ACC112 (cell line): ENCODE results near the gene KMT2E.

Source experiments
- H2AFZ ChIP-seq: fragments of 200-600 bp; sonication (generic); one replicate; pipeline ENCODE4 v1.6.0; 2017; ENCODE audit warnings: antibody characterized with exemption, low read length; ENCODE audit not compliant: unreplicated experiment
- H3K27ac ChIP-seq: fragments of 200-600 bp; sonication (generic); 2 replicates; pipeline ENCODE4 v1.5.1; 2014; ENCODE audit warnings: low read depth, mild to moderate bottlenecking, antibody characterized with exemption, low read length, moderate library complexity
- H3K27me3 ChIP-seq: fragments of 200-600 bp; sonication (generic); 2 replicates; pipeline ENCODE4 v1.6.1; 2014; ENCODE audit warnings: mild to moderate bottlenecking, antibody characterized with exemption, low read length, moderate library complexity, mixed read lengths; ENCODE audit not compliant: insufficient read depth
- H3K36me3 ChIP-seq: fragments of 200-600 bp; sonication (generic); 2 replicates; pipeline ENCODE4 v1.6.1; 2016; ENCODE audit warnings: mild to moderate bottlenecking, antibody characterized with exemption, low read length, moderate library complexity, mixed read lengths; ENCODE audit not compliant: insufficient read depth
- H3K4me1 ChIP-seq: fragments of 200-600 bp; sonication (generic); one replicate; pipeline ENCODE4 v1.6.1; 2016; ENCODE audit warnings: low read length, mixed read lengths; ENCODE audit not compliant: insufficient read depth, unreplicated experiment, control insufficient read depth
- H3K4me3 ChIP-seq: fragments of 200-600 bp; sonication (generic); 2 replicates; pipeline ENCODE4 v1.5.1; 2014; ENCODE audit warnings: mild to moderate bottlenecking, low read depth, low read length
- H3K79me2 ChIP-seq: fragments of 200-600 bp; sonication (generic); one replicate; pipeline ENCODE4 v1.6.0; 2016; ENCODE audit warnings: low read length; ENCODE audit not compliant: control insufficient read depth, unreplicated experiment, insufficient read depth

Gene KMT2E

GRCh38 chr7:105127179-105127578, 113.2 kb downstream of the KMT2E start:
- Histone ChIP-seq H2AFZ (no peak overlapping the region), H3K27ac (no peak overlapping the region), H3K4me1 (no peaks in the 10 kb centered on the region), H3K4me3 (no peak overlapping the region), H3K79me2 (no peaks in the 10 kb centered on the region), H3K27me3 (no peaks in the 10 kb centered on the region), H3K36me3 (peaks cover 3% of the 10 kb centered on the region; the same call in 1 of the 2 replicates)

- H3K27me3 ChIP-seq = no peaks in the 10 kb centered on the region
- no peak overlapping the region for H3K27ac ChIP-seq
- H3K79me2 ChIP-seq = no peaks in the 10 kb centered on the region
- H2AFZ ChIP-seq = no peak overlapping the region
- no peak overlapping the region for H3K4me3 ChIP-seq
- peaks cover 3% of the 10 kb centered on the region; the same call in 1 of the 2 replicates for H3K36me3 ChIP-seq
- no peaks in the 10 kb centered on the region for H3K4me1 ChIP-seq
Measured at GRCh38 chr7:105130048-105130447, 116.0 kb downstream of the KMT2E start.

GRCh38 chr7:105130580-105130979, 116.6 kb downstream of the KMT2E start:
- no peak overlapping the region for H3K27ac ChIP-seq
- peaks cover 3% of the 10 kb centered on the region; the same call in 1 of the 2 replicates for H3K36me3 ChIP-seq
- H3K27me3 ChIP-seq = no peaks in the 10 kb centered on the region
- no peaks in the 10 kb centered on the region for H3K79me2 ChIP-seq
- no peak overlapping the region for H3K4me3 ChIP-seq
- no peak overlapping the region for H2AFZ ChIP-seq
- no peaks in the 10 kb centered on the region for H3K4me1 ChIP-seq

- Histone ChIP-seq H3K36me3 (0 out of 2 replicates have a peak, but pooled peaks cover under 1% of the 10 kb centered on the region), H3K27ac (no peak overlapping the region), H3K4me1 (peaks cover 2% of the 10 kb centered on the region), H2AFZ (no peak overlapping the region), H3K4me3 (no peak overlapping the region), H3K79me2 (no peaks in the 10 kb centered on the region), H3K27me3 (no peaks in the 10 kb centered on the region)
Measured at GRCh38 chr7:105131033-105131656, 117.1 kb downstream of the KMT2E start.

- H3K27me3 ChIP-seq = no peaks in the 10 kb centered on the region
- H3K4me3 ChIP-seq = no peak overlapping the region
- no peak overlapping the region for H2AFZ ChIP-seq
- H3K79me2 ChIP-seq = no peaks in the 10 kb centered on the region
- no peaks in the 10 kb centered on the region for H3K36me3 ChIP-seq
- H3K4me1 ChIP-seq = peaks cover 10% of the 10 kb centered on the region
- no peak overlapping the region for H3K27ac ChIP-seq
Measured at GRCh38 chr7:105131890-105132289, 117.9 kb downstream of the KMT2E start.

- Histone ChIP-seq H3K79me2 (no peaks in the 10 kb centered on the region), H2AFZ (no peak overlapping the region), H3K4me1 (peaks cover 12% of the 10 kb centered on the region), H3K27ac (no peak overlapping the region), H3K27me3 (no peaks in the 10 kb centered on the region), H3K4me3 (no peak overlapping the region), H3K36me3 (no peaks in the 10 kb centered on the region)
Measured at GRCh38 chr7:105132335-105132734, 118.3 kb downstream of the KMT2E start.

- no peaks in the 10 kb centered on the region for H3K79me2 ChIP-seq
- H2AFZ ChIP-seq = no peak overlapping the region
- H3K4me3 ChIP-seq = no peak overlapping the region
- peaks cover 12% of the 10 kb centered on the region for H3K4me1 ChIP-seq
- H3K27ac ChIP-seq = no peak overlapping the region
- H3K27me3 ChIP-seq = no peaks in the 10 kb centered on the region
- H3K36me3 ChIP-seq = no peaks in the 10 kb centered on the region
Measured at GRCh38 chr7:105132835-105133234, 118.8 kb downstream of the KMT2E start.

- H3K4me1 ChIP-seq = peaks cover 12% of the 10 kb centered on the region
- H3K27me3 ChIP-seq = no peaks in the 10 kb centered on the region
- no peak overlapping the region for H3K27ac ChIP-seq
- no peaks in the 10 kb centered on the region for H3K79me2 ChIP-seq
- no peak overlapping the region for H3K4me3 ChIP-seq
- no peaks in the 10 kb centered on the region for H3K36me3 ChIP-seq
- H2AFZ ChIP-seq = no peak overlapping the region
Measured at GRCh38 chr7:105133358-105133757, 119.4 kb downstream of the KMT2E start.

GRCh38 chr7:105133986-105134655, 120.1 kb downstream of the KMT2E start:
- H3K4me1 ChIP-seq = peaks cover 12% of the 10 kb centered on the region
- H3K4me3 ChIP-seq = no peak overlapping the region
- H2AFZ ChIP-seq = no peak overlapping the region
- no peaks in the 10 kb centered on the region for H3K36me3 ChIP-seq
- no peaks in the 10 kb centered on the region for H3K27me3 ChIP-seq
- H3K27ac ChIP-seq = no peak overlapping the region
- H3K79me2 ChIP-seq = no peaks in the 10 kb centered on the region

GRCh38 chr7:105136221-105136620, 122.2 kb downstream of the KMT2E start:
- Histone ChIP-seq H3K36me3 (0 out of 2 replicates have a peak, but pooled peaks cover 2% of the 10 kb centered on the region), H3K27me3 (no peaks in the 10 kb centered on the region), H3K79me2 (no peaks in the 10 kb centered on the region), H3K4me3 (no peak overlapping the region), H3K27ac (no peak overlapping the region), H2AFZ (no peak overlapping the region), H3K4me1 (peaks cover 12% of the 10 kb centered on the region)

- Histone ChIP-seq H3K27me3 (no peaks in the 10 kb centered on the region), H3K4me1 (peaks cover 12% of the 10 kb centered on the region), H3K27ac (no peak overlapping the region), H3K36me3 (0 out of 2 replicates have a peak, but pooled peaks cover 13% of the 10 kb centered on the region), H3K4me3 (no peak overlapping the region), H3K79me2 (no peaks in the 10 kb centered on the region), H2AFZ (no peak overlapping the region)
Measured at GRCh38 chr7:105137898-105138297, 123.9 kb downstream of the KMT2E start.
